Thyroid gland (tissue), 4 donors: ENCODE results near the gene GTPBP6.

Experiments
- POLR2A ChIP-seq, 2 donors: fragments of 450-650 bp; IDR thresholded peaks; one replicate each; pipeline ENCODE4 v1.6.1; 2017; ENCODE audit warnings: antibody characterized with exemption in 2 of 2, mild to moderate bottlenecking in 2 of 2, moderate library complexity in 1 of 2
- TF ChIP-seq, protein P1 (sequence below), 6 experiments: fragments of 200-600 bp in 3 of 6; fragments of 450-650 bp in 3 of 6; sonication (generic) in 3 of 6; IDR thresholded peaks; one replicate each; pipeline ENCODE4 v1.5.1; 2016 to 2019; ENCODE audit warnings: antibody characterized with exemption in 6 of 6, mild to moderate bottlenecking in 2 of 6, inconsistent platforms in 1 of 6, moderate library complexity in 1 of 6

DNA sequence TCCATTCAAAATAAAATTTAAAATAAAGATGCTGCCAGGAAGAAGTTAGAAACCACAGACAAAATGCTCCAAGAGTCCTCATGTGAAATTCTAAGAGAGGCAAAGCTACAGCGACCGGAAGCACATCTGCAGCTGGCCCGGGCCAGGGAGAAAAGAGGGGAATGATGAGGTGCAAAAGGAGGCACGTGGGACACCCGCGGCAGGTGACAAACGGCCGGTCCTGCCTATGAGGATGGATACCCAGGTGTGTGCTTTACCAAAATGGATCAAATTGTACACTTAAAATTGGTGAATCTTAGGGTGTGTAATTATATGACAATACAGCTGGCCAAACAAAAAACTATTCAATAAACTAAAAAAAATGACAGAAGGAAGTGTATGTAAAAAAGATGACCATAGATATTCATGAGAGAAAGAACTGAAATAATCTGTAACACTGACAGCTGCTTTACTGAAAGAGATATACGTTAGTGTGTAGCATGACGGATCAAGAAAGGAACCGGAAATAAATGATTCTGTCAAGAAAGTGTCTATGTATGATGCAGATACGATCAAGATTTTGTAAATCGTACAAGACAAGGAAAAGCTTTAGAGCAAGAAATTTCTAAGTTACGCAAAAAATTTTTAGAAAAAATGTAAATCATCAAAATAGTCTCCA lies 38.6 kb upstream of the GTPBP6 start:
- TF ChIP-seq POLR2A (IDR thresholded peaks at IDR 0.05) = no peak
- TF ChIP-seq, protein P1, sequence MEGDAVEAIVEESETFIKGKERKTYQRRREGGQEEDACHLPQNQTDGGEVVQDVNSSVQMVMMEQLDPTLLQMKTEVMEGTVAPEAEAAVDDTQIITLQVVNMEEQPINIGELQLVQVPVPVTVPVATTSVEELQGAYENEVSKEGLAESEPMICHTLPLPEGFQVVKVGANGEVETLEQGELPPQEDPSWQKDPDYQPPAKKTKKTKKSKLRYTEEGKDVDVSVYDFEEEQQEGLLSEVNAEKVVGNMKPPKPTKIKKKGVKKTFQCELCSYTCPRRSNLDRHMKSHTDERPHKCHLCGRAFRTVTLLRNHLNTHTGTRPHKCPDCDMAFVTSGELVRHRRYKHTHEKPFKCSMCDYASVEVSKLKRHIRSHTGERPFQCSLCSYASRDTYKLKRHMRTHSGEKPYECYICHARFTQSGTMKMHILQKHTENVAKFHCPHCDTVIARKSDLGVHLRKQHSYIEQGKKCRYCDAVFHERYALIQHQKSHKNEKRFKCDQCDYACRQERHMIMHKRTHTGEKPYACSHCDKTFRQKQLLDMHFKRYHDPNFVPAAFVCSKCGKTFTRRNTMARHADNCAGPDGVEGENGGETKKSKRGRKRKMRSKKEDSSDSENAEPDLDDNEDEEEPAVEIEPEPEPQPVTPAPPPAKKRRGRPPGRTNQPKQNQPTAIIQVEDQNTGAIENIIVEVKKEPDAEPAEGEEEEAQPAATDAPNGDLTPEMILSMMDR (IDR thresholded peaks at IDR 0.05) = no peak
